Lung microvascular endothelial cell (primary cell): Measurements from ENCODE around the gene NPB. TPM values are rescaled to one million over a fixed set of nuclear protein-coding genes. Genes with fewer than 3 reads are reported as not detected.

Experiments used
- DNase-seq, 2 donors: peaks; one replicate each; pipeline versions ENCODE4 v3.0.0 to v3.0.0-alpha.2; 2010; ENCODE audit warnings: low read depth in 2 of 2
- total RNA-seq: library from RNA; depleted of rRNA; stranded (reverse); fragments of >200 nt; gene quantifications from 2 replicates; pipeline ENCODE4 v1.2.1, GENCODE V29; 2014

The NPB gene
- under 0.01 TPM in 1 of 2 replicates, not detected in the other for total RNA-seq

- DNase-seq, result peak; percentile 11 to 51
Measured at GRCh38 chr17:81902023-81902652, at the start of gene NPB. TSS of gene NPB (plus strand) at chr17:81902238. CDS start at chr17:81902278, 40 bp downstream.

GRCh38 chr17:81854974-81855774, 46.9 kb upstream of the NPB start:
- no peak for DNase-seq

GRCh38 chr17:81858170-81858966, 43.7 kb upstream of the NPB start:
- no peak for DNase-seq

GRCh38 chr17:81858967-81859905, 42.8 kb upstream of the NPB start:
- peak; percentile 21 to 38 for DNase-seq

GRCh38 chr17:81859906-81860755, 41.9 kb upstream of the NPB start, which contains the start of gene P4HB:
TSS of gene P4HB (minus strand) at chr17:81860535. CDS start at chr17:81860471, 64 bp downstream.
- peak; percentile 38 to 39 for DNase-seq

- DNase-seq, result peak; percentile 100
Measured at GRCh38 chr17:81860756-81861568, 41.1 kb upstream of the NPB start.

GRCh38 chr17:81863123-81863675, 38.8 kb upstream of the NPB start:
- no peak for DNase-seq

GRCh38 chr17:81863833-81864768, 37.9 kb upstream of the NPB start:
- DNase-seq, result no peak

GRCh38 chr17:81865358-81865732, 36.7 kb upstream of the NPB start:
- DNase-seq, result no peak

GRCh38 chr17:81865733-81866439, 36.2 kb upstream of the NPB start:
- peak in 1 of 2 donors; percentile 41 for DNase-seq

GRCh38 chr17:81866440-81867169, 35.4 kb upstream of the NPB start:
- DNase-seq, result peak in 1 of 2 donors; percentile 15

- DNase-seq, result peak; percentile 28 to 30
Measured at GRCh38 chr17:81867170-81867990, 34.7 kb upstream of the NPB start.

- DNase-seq, result no peak
Measured at GRCh38 chr17:81867991-81868673, 33.9 kb upstream of the NPB start.

GRCh38 chr17:81868674-81869220, 33.3 kb upstream of the NPB start:
- peak; percentile 39 to 58 for DNase-seq
